Measurements from ENCODE around the gene ANO10. TPM values are rescaled to one million over a fixed set of nuclear protein-coding genes. Genes with fewer than 3 reads are reported as not detected.

The ANO10 gene
- total RNA-seq, 6 experiments from 2014 or later, result 10.5 to 24.1 (median 13.6) TPM

DNA sequence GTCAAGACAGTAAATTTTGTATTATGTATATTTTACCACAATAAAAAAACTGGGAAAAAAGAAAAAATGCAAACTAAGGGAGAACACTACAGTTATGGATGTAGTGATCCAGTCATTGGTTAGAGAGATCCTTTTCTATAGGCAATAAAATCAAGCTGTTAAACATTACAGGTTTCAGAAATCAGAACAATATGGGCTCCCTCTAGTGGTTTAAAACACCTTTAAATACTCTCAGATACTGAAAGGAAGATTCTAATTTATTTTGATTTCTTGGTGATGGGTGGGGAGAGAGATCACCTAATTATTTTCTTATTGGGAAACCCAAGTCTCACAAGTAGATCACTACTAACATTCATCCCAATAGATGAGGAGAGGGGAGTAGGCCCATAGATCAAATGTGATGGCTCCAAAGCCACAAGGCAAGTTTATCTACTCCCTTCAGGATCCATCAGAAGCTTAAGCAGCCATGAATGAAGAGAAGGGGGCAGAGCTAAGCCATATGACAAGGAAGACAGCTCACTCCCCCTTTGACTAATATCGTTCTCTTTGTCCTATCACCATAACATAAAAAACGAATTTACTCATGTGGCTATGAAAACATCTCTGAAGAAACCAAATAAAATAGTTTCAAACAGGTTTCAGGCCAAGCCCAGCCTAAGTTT is 118.6 kb downstream of the ANO10 start:
- Histone ChIP-seq H3K27ac (no peak overlapping the region), H3K4me1 (no peaks in the 10 kb centered on the region), H3K9me3 (no peaks in the 10 kb centered on the region), H3K4me3 (no peak overlapping the region), H3K36me3 (no peaks in the 10 kb centered on the region), H3K27me3 (no peaks in the 10 kb centered on the region)
- intact Hi-C loops (cut with DNase I), result loop anchor here in 1 of 2 donors (10.0 kb wide), 1 partner anchor 338 kb away; no protein-coding TSS in a partner anchor
- peak; percentile 59 to 73 (median 64) for ATAC-seq
- no peak for TF ChIP-seq POLR2A (IDR thresholded peaks at IDR 0.05)
- TF ChIP-seq, protein P1, sequence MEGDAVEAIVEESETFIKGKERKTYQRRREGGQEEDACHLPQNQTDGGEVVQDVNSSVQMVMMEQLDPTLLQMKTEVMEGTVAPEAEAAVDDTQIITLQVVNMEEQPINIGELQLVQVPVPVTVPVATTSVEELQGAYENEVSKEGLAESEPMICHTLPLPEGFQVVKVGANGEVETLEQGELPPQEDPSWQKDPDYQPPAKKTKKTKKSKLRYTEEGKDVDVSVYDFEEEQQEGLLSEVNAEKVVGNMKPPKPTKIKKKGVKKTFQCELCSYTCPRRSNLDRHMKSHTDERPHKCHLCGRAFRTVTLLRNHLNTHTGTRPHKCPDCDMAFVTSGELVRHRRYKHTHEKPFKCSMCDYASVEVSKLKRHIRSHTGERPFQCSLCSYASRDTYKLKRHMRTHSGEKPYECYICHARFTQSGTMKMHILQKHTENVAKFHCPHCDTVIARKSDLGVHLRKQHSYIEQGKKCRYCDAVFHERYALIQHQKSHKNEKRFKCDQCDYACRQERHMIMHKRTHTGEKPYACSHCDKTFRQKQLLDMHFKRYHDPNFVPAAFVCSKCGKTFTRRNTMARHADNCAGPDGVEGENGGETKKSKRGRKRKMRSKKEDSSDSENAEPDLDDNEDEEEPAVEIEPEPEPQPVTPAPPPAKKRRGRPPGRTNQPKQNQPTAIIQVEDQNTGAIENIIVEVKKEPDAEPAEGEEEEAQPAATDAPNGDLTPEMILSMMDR (IDR thresholded peaks at IDR 0.05), result peak; percentile 46 to 58 (median 52)
- DNase-seq, result no peak
- WGBS (ENCODE audit: insufficient coverage, low coverage, low lambda C conversion rate, missing lambda C conversion rate), result 58% methylated on average over 2 of the region's 2 CpGs

- intact Hi-C loops (cut with DNase I), result no loop called here
- Histone ChIP-seq H3K27ac (no peak overlapping the region), H3K9me3 (no peaks in the 10 kb centered on the region), H3K4me3 (no peak overlapping the region), H3K27me3 (no peaks in the 10 kb centered on the region), H3K4me1 (no peaks in the 10 kb centered on the region), H3K36me3 (no peaks in the 10 kb centered on the region)
- ATAC-seq (peak; percentile 50 to 80 (median 66)), DNase-seq (no peak)
- WGBS (ENCODE audit: insufficient coverage, low coverage, low lambda C conversion rate, missing lambda C conversion rate), result 63% methylated on average over 1 of the region's 1 CpG
- TF ChIP-seq, protein P1 (IDR thresholded peaks at IDR 0.05), result no peak
- TF ChIP-seq POLR2A (IDR thresholded peaks at IDR 0.05), result no peak
These were observed 122.6 kb downstream of the ANO10 start for GRCh38 chr3:43499256-43499655.

DNA sequence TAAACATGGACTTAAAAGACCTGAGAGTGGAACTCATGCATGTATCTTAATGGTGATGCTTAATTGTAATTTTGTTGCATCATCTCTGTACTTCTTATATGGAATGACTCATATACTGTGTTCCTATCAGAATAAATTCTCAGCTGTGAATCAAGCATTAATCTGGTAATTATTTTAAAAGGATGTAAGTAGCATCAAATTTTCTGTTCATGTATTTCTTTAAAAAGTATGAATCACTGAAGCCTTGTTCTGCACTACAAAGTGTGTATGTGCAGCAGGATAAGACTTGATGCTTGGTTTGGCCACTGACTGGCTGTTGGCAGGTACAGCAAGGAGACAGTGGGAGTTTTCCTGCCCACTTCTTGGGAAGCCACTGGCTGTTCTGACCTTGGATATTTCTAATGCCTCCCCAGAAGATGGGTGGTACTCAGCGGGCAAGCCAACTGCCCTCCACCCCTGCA is 123.9 kb downstream of the ANO10 start:
- H3K4me1 ChIP-seq, result no peaks in the 10 kb centered on the region
- H3K4me3 ChIP-seq, result no peak overlapping the region
- WGBS (ENCODE audit: insufficient coverage, low coverage, low lambda C conversion rate, missing lambda C conversion rate), result 83% methylated on average over 1 of the region's 1 CpG
- H3K27me3 ChIP-seq, result no peaks in the 10 kb centered on the region
- no peaks in the 10 kb centered on the region for H3K36me3 ChIP-seq
- H3K27ac ChIP-seq, result no peak overlapping the region
- TF ChIP-seq POLR2A (IDR thresholded peaks at IDR 0.05), result no peak
- TF ChIP-seq, protein P1 (IDR thresholded peaks at IDR 0.05), result no peak
- no peak for DNase-seq
- intact Hi-C loops (cut with DNase I), result no loop called here
- no peaks in the 10 kb centered on the region for H3K9me3 ChIP-seq
- ATAC-seq, result peak in 1 of 4 donors; percentile 32

GRCh38 chr3:43497422-43497821 is 124.4 kb downstream of the ANO10 start:
- Histone ChIP-seq H3K4me1 (no peaks in the 10 kb centered on the region), H3K9me3 (no peaks in the 10 kb centered on the region), H3K4me3 (no peak overlapping the region), H3K27me3 (no peaks in the 10 kb centered on the region), H3K27ac (no peak overlapping the region), H3K36me3 (no peaks in the 10 kb centered on the region)
- no peak for ATAC-seq
- intact Hi-C loops (cut with DNase I), result no loop called here
- DNase-seq, result no peak
- TF ChIP-seq, protein P1 (IDR thresholded peaks at IDR 0.05), result no peak
- no peak for TF ChIP-seq POLR2A (IDR thresholded peaks at IDR 0.05)
